GM12878 (cell line): ENCODE data around the gene CCDC107. TPM values are rescaled to one million over a fixed set of nuclear protein-coding genes. Genes with fewer than 3 reads are reported as not detected.

ENCODE experiments used
- ATAC-seq: fragments of 200-7000 bp; cut with Tn5 transposase; 3 replicates; pipeline ENCODE4 v1.9.1; 2020; ENCODE audit warnings: mild to moderate bottlenecking, moderate library complexity
- BruUV-seq: library from RNA; stranded (reverse); fragments of 400-500 nt; replicated peaks from 2 replicates; lab custom pipeline; 2021; lab: Mats Ljungman, UMichigan
- CTCF ChIA-PET: fragments of 300-600 bp; sonication (Branson Sonifier 250); formaldehyde crosslinking; extraction: SDS; loops from one replicate; lab custom pipeline; 2021; ENCODE audit warnings: inconsistent platforms; lab: Yijun Ruan, JAX
- POLR2A ChIA-PET: fragments of 350-600 bp; formaldehyde crosslinking; extraction: SDS; loops from one replicate; lab custom pipeline; 2021; ENCODE audit warnings: inconsistent platforms; lab: Charles Lee
- RAD21 ChIA-PET: fragments of 300-600 bp; sonication (Branson Sonifier 250); formaldehyde crosslinking; loops from one replicate; lab custom pipeline; 2023; ENCODE audit warnings: antibody characterized with exemption; ENCODE audit not compliant: unreplicated experiment; lab: Charles Lee
- SMC1A ChIA-PET: fragments of 300-600 bp; sonication (Branson Sonifier 250); formaldehyde crosslinking; loops from one replicate; lab custom pipeline; 2023; ENCODE audit not compliant: unreplicated experiment, uncharacterized antibody; lab: Charles Lee
- DNase-seq: peaks from one replicate; pipeline ENCODE4 v3.0.0-alpha.2; 2011; ENCODE audit warnings: low read depth, low spot score
- FAIRE-seq: peaks from 3 replicates; lab custom pipeline; 2011; peaks lifted over from hg19 to GRCh38; lab: Jason Lieb, UNC
- H2AFZ ChIP-seq: 2 replicates; pipeline ENCODE4 v1.6.0; 2011; ENCODE audit warnings: low read depth, low read length, control low read depth; ENCODE audit not compliant: control insufficient read depth
- H3K27ac ChIP-seq: 2 replicates; pipeline ENCODE4 v1.5.1; 2011; ENCODE audit warnings: control low read depth; ENCODE audit not compliant: control insufficient read depth, insufficient read depth
- H3K27me3 ChIP-seq, 2 experiments: replicated peaks in 1 of 2; 2 replicates each; pipeline versions ENCODE4 v1.6.0 to v1.6.1; 2011; ENCODE audit warnings: low read length in 1 of 2; ENCODE audit not compliant: control insufficient read depth in 2 of 2, insufficient read depth in 2 of 2
- H3K36me3 ChIP-seq, 2 experiments: 2 replicates each; pipeline ENCODE4 v1.5.1; 2011; ENCODE audit warnings: low read length in 1 of 2; ENCODE audit not compliant: control insufficient read depth in 2 of 2, insufficient read depth in 2 of 2
- H3K4me1 ChIP-seq: 2 replicates; pipeline ENCODE4 v1.6.1; 2011; ENCODE audit warnings: mild to moderate bottlenecking, low read length, moderate library complexity, mixed read lengths; ENCODE audit not compliant: control insufficient read depth, insufficient read depth
- H3K4me2 ChIP-seq: 2 replicates; pipeline ENCODE4 v1.6.0; 2011; ENCODE audit warnings: control low read depth; ENCODE audit not compliant: control insufficient read depth, insufficient read depth
- H3K4me3 ChIP-seq: fragments of 200-600 bp; sonication (generic); 2 replicates; pipeline ENCODE4 v1.5.1; 2016
- H3K79me2 ChIP-seq: 2 replicates; pipeline ENCODE4 v1.6.0; 2011; ENCODE audit warnings: low read length; ENCODE audit not compliant: control insufficient read depth, insufficient read depth
- H3K9ac ChIP-seq: 2 replicates; pipeline ENCODE4 v1.8.0; 2011; ENCODE audit warnings: low read length, control low read depth, mixed read lengths; ENCODE audit not compliant: control insufficient read depth, insufficient read depth
- H3K9me3 ChIP-seq: replicated peaks from 3 replicates; pipeline ENCODE4 v1.5.1; 2011; ENCODE audit warnings: mild to moderate bottlenecking, low read length; ENCODE audit not compliant: control insufficient read depth, insufficient read depth
- H4K20me1 ChIP-seq: 2 replicates; pipeline ENCODE4 v1.6.0; 2011; ENCODE audit not compliant: control insufficient read depth, insufficient read depth
- BCL11A ChIP-seq: IDR thresholded peaks from 2 replicates; pipeline ENCODE4 v1.6.1; 2011; ENCODE audit warnings: low read depth, low read length
- CBX5 ChIP-seq: sonication (generic); IDR thresholded peaks from 2 replicates; pipeline ENCODE4 v1.6.1; 2016; ENCODE audit warnings: low read depth, moderate library complexity, mild to moderate bottlenecking, inconsistent platforms
- EZH2 ChIP-seq: IDR thresholded peaks from 2 replicates; pipeline ENCODE4 v1.6.1; 2012; ENCODE audit warnings: low read depth, mild to moderate bottlenecking, control low read depth, inconsistent platforms, low read length, borderline replicate concordance; ENCODE audit not compliant: control insufficient read depth
- HDGF ChIP-seq: fragments of 450-650 bp; IDR thresholded peaks from 2 replicates; pipeline ENCODE4 v1.6.1; 2016; ENCODE audit warnings: antibody characterized with exemption
- IKZF1 ChIP-seq: fragments of 450-650 bp; conservative IDR thresholded peaks from 2 replicates; pipeline ENCODE4 v1.6.1; 2017; ENCODE audit warnings: antibody characterized with exemption, mild to moderate bottlenecking
- MAX ChIP-seq: IDR thresholded peaks from 2 replicates; pipeline ENCODE4 v1.6.1; 2012; ENCODE audit warnings: low read depth, low read length, improper control_type of control experiment
- MYB ChIP-seq: fragments of 150-350 bp; IDR thresholded peaks from 2 replicates; pipeline ENCODE4 v1.6.1; 2014; ENCODE audit warnings: mild to moderate bottlenecking, low read depth, low read length, borderline replicate concordance
- NR2F1 ChIP-seq: fragments of 450-650 bp; conservative IDR thresholded peaks from 2 replicates; pipeline ENCODE4 v1.6.1; 2017; ENCODE audit warnings: mild to moderate bottlenecking
- RCOR1 ChIP-seq: conservative IDR thresholded peaks from 2 replicates; pipeline ENCODE4 v1.6.1; 2012; ENCODE audit warnings: low read depth, low read length, improper control_type of control experiment
- REST ChIP-seq: IDR thresholded peaks from 2 replicates; pipeline ENCODE4 v1.6.1; 2012; ENCODE audit warnings: mild to moderate bottlenecking, low read depth, low read length
- RUNX3 ChIP-seq: IDR thresholded peaks from 2 replicates; pipeline ENCODE4 v1.6.1; 2012; ENCODE audit warnings: low read length, inconsistent platforms
- SMARCA5 ChIP-seq: fragments of 450-650 bp; IDR thresholded peaks from 2 replicates; pipeline ENCODE4 v1.6.1; 2017; ENCODE audit warnings: mild to moderate bottlenecking
- SP1 ChIP-seq: IDR thresholded peaks from one replicate; pipeline ENCODE4 v1.6.1; 2011; ENCODE audit warnings: low read depth, low read length
- SUZ12 ChIP-seq: fragments of 200-600 bp; sonication (generic); IDR thresholded peaks from one replicate; pipeline ENCODE4 v1.6.1; 2018; ENCODE audit warnings: antibody characterized with exemption, mild to moderate bottlenecking; ENCODE audit not compliant: unreplicated experiment
- TBL1XR1 ChIP-seq: IDR thresholded peaks from 2 replicates; pipeline ENCODE4 v1.6.1; 2012; ENCODE audit warnings: low read depth, low read length, improper control_type of control experiment
- in situ Hi-C: fragments of 300-500 bp; cut with MboI; formaldehyde crosslinking; loops from 9 replicates; pipeline ENCODE4 v1.14.3; 2018; ENCODE audit warnings: mixed read lengths
- intact Hi-C: fragments of 100-400 bp; cut with micrococcal nuclease; formaldehyde crosslinking; loops from one replicate; pipeline ENCODE4 v1.14.2; 2022; ENCODE audit not compliant: unreplicated experiment
- polyA plus RNA-seq, 11 experiments: library from polyadenylated mRNA; depleted of rRNA in 4 of 11; unstranded in 6 of 11; stranded (reverse) in 5 of 11; fragments of >200 nt; fragmentation: Nextera tagmentation in 4 of 11; fragmentation: Illumina TruSeq in 1 of 11; extraction: Ambion mirVana in 4 of 11; extraction: Trizol in 1 of 11; gene quantifications; 1 replicate in 1 of 11; 2 replicates in 10 of 11; pipeline versions ENCODE4 v1.2.1 to v1.2.3, GENCODE V29; 2011 to 2016; ENCODE audit warnings: inconsistent platforms in 2 of 11, missing spikeins in 2 of 11, low read depth in 1 of 11
- total RNA-seq, 4 experiments: library from RNA; depleted of rRNA in 3 of 4; stranded (reverse); fragments of >200 nt in 3 of 4; fragmentation: Illumina TruSeq in 1 of 4; extraction: Trizol in 1 of 4; gene quantifications; 2 replicates each; pipeline versions ENCODE4 v1.2.1 to v1.2.3, GENCODE V29; 2013 to 2021

The CCDC107 gene
- total and polyA plus RNA-seq, 10 of the 15 experiments (the other 5 are each of a cell fraction or from before 2014, with no cell fraction given) = 0.19 to 18.3 (median 10.6) TPM

DNA sequence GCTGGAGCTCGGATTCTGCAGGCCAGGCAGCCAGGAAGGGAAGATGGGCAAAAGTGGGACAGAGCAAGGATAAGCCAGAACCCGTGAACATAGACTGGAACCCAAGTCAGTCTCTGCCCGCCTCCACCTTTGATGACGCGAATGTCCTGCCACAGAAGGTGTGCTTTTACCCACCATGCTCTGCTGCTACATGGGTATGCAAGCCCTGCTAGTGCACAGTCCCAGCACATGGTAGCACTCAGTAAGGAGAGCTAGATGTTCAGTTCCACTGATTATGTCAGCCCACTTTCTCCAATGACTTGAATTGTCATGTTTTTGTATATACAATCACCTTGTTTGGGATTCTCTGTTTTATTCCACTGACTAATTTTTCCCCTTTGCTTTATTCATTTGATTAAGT is 28.5 kb upstream of the CCDC107 start (continued):
- TF ChIP-seq NR2F1 (no peak), SMARCA5 (no peak)

DNA sequence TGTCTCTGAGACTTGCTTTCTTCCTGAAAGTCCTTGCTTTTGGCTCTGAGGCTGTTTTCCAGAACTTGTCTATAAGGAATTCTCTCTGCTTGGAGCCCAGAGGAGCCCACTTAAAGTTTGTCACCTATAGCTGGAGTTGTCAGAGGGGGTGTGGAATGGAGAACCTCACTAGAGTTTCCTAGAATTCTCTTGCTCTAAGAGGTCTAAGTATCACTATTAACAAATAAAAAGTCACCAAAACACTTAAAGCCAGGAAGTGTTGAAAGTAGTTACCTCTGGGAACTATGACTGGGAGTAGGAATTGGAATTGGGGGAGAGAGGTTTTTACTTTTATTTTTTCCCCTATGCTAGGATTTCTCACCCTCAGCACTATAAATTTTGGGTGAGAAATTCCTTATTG is 22.4 kb upstream of the CCDC107 start:
- no peaks in the 10 kb centered on the region for H3K9me3 ChIP-seq
- BruUV-seq = no TSS peak
- no peak overlapping the region for H3K9ac ChIP-seq
- POLR2A ChIA-PET = interaction anchor here (0.9 to 2.4 kb wide), 4 partner anchors 11 to 31 kb away, joined by 3 to 12 read pairs (median 5); partner anchors contain the start of gene TESK1
- H3K36me3 ChIP-seq = no peaks in the 10 kb centered on the region
- peak overlapping the region; percentile 2; the same call in 1 of the 2 replicates for H3K4me3 ChIP-seq
- no peaks in the 10 kb centered on the region for H4K20me1 ChIP-seq
- SMC1A ChIA-PET = interaction anchor here (0.5 to 4.5 kb wide), 5 partner anchors 10 to 22 kb away, joined by 3 to 32 read pairs (median 4); partner anchors contain the start of gene SIT1
- no peak overlapping the region for H2AFZ ChIP-seq
- H3K79me2 ChIP-seq = no peaks in the 10 kb centered on the region
- FAIRE-seq (no peak), DNase-seq (no peak), ATAC-seq (no peak)
- peaks cover 25% of the 10 kb centered on the region for H3K4me1 ChIP-seq
- intact Hi-C loops = no loop called here
- TF ChIP-seq HDGF = no peak
- no peak for TF ChIP-seq CBX5
- TF ChIP-seq REST = no peak
- no peak for TF ChIP-seq EZH2
- TF ChIP-seq RUNX3 = no peak
- TF ChIP-seq MAX = no peak
- TF ChIP-seq SP1 = no peak
- no peak for TF ChIP-seq MYB
- no peak for TF ChIP-seq RCOR1
- TF ChIP-seq TBL1XR1 = no peak
- no peak for TF ChIP-seq BCL11A
- TF ChIP-seq SUZ12 = no peak
- TF ChIP-seq IKZF1 = no peak; the same call in 1 of the 2 replicates
- peak overlapping the region; percentile 28; the same call in 1 of the 2 replicates for H3K4me2 ChIP-seq
- RAD21 ChIA-PET = interaction anchor here (0.8 to 3.1 kb wide), 6 partner anchors 10 to 92 kb away, joined by 3 to 16 read pairs (median 5); no protein-coding TSS in a partner anchor
- CTCF ChIA-PET = interaction anchor here (0.6 to 3.3 kb wide), 10 partner anchors 10 to 94 kb away, joined by 3 to 31 read pairs (median 4); partner anchors contain the start of gene ARHGEF39
- H3K27ac ChIP-seq = peak overlapping the region; percentile 40; the same call in 1 of the 2 replicates
- no peaks in the 10 kb centered on the region for H3K27me3 ChIP-seq
- in situ Hi-C loops = no loop called here
